DND-41 (cell line): ENCODE data around the gene AMOT.

ENCODE experiments used
- ATAC-seq: fragments of 200-7000 bp; cut with Tn5 transposase; 3 replicates; pipeline ENCODE4 v1.9.1; 2021; ENCODE audit warnings: low read depth; ENCODE audit not compliant: insufficient read depth
- DNase-seq: peaks from one replicate; pipeline ENCODE4 v3.0.0-alpha.2; 2020
- H2AFZ ChIP-seq: 2 replicates; pipeline ENCODE4 v1.6.0; 2012; ENCODE audit warnings: low read depth, low read length
- H3K27ac ChIP-seq: 2 replicates; pipeline ENCODE4 v1.5.1; 2012; ENCODE audit warnings: low read length, inconsistent platforms
- H3K27me3 ChIP-seq: fragments of 200-600 bp; sonication (generic); 2 replicates; pipeline ENCODE4 v1.6.0; 2012; ENCODE audit warnings: low read length, mild to moderate bottlenecking, inconsistent platforms; ENCODE audit not compliant: insufficient read depth, poor library complexity
- H3K36me3 ChIP-seq: 2 replicates; pipeline ENCODE4 v1.5.1; 2012; ENCODE audit warnings: low read length, inconsistent platforms; ENCODE audit not compliant: insufficient read depth
- H3K4me1 ChIP-seq: 2 replicates; pipeline ENCODE4 v1.5.1; 2012; ENCODE audit warnings: mild to moderate bottlenecking, low read length; ENCODE audit not compliant: insufficient read depth
- H3K4me2 ChIP-seq: 2 replicates; pipeline ENCODE4 v1.6.0; 2012; ENCODE audit warnings: mild to moderate bottlenecking, moderate library complexity, low read length, inconsistent platforms; ENCODE audit not compliant: insufficient read depth
- H3K4me3 ChIP-seq, 2 experiments: fragments of 200-600 bp in 1 of 2; shearing (Covaris generic) in 1 of 2; 2 replicates each; pipeline ENCODE4 v1.5.1; 2012 to 2016; ENCODE audit warnings: inconsistent platforms in 2 of 2, low read length in 2 of 2, mild to moderate bottlenecking in 2 of 2, low read depth in 1 of 2, moderate library complexity in 1 of 2
- H3K79me2 ChIP-seq: 2 replicates; pipeline ENCODE4 v1.6.0; 2012; ENCODE audit warnings: low read length, inconsistent platforms; ENCODE audit not compliant: insufficient read depth
- H3K9ac ChIP-seq: 2 replicates; pipeline ENCODE4 v1.6.0; 2012; ENCODE audit warnings: low read depth, mild to moderate bottlenecking, inconsistent platforms, low read length, moderate library complexity
- H3K9me3 ChIP-seq: 2 replicates; pipeline ENCODE4 v1.5.1; 2012; ENCODE audit warnings: low read length, moderate library complexity, mild to moderate bottlenecking, inconsistent platforms; ENCODE audit not compliant: insufficient read depth, severe bottlenecking
- H4K20me1 ChIP-seq: 2 replicates; pipeline ENCODE4 v1.6.0; 2012; ENCODE audit warnings: low read length; ENCODE audit not compliant: insufficient read depth
- CTCF ChIP-seq: IDR thresholded peaks from 2 replicates; pipeline ENCODE4 v1.5.1; 2012; ENCODE audit warnings: borderline replicate concordance, low read length, moderate library complexity, mild to moderate bottlenecking; ENCODE audit not compliant: poor library complexity, severe bottlenecking; ENCODE audit errors: extremely low read depth
- EZH2 ChIP-seq: IDR thresholded peaks from 3 replicates; pipeline ENCODE4 v1.6.1; 2012; ENCODE audit warnings: borderline replicate concordance, low read depth, mild to moderate bottlenecking, moderate library complexity, low read length, inconsistent platforms; ENCODE audit not compliant: severe bottlenecking

AMOT gene

DNA sequence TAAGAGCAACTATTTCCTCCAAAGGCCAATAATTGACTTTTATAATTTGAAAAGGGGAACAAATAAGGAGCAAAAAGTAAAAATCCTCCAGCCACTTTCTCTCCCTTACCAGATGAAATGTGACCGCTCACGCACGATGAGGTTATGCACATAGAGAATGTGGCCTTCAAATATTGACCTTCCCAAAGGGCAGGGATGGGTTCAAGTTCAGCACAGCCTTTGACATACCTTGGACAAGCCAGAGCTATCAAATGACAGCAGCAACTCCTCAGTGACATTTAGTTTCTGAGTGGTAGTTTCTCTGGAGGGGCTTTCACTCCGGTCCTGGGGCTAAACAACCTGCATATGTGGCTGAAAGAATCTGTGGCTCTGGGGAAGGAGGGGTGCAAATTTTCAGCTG lies 50.7 kb downstream of the AMOT start:
- Histone ChIP-seq H3K27ac (no peak overlapping the region), H2AFZ (no peak overlapping the region), H4K20me1 (no peaks in the 10 kb centered on the region), H3K79me2 (no peaks in the 10 kb centered on the region), H3K4me2 (no peak overlapping the region), H3K9ac (no peak overlapping the region), H3K4me1 (no peaks in the 10 kb centered on the region), H3K36me3 (peaks cover 4% of the 10 kb centered on the region; the same call in 1 of the 2 replicates), H3K9me3 (no peaks in the 10 kb centered on the region), H3K4me3 (no peak overlapping the region), H3K27me3 (no peaks in the 10 kb centered on the region)
- TF ChIP-seq CTCF (no peak), EZH2 (no peak)
- ATAC-seq (no peak), DNase-seq (no peak)

DNA sequence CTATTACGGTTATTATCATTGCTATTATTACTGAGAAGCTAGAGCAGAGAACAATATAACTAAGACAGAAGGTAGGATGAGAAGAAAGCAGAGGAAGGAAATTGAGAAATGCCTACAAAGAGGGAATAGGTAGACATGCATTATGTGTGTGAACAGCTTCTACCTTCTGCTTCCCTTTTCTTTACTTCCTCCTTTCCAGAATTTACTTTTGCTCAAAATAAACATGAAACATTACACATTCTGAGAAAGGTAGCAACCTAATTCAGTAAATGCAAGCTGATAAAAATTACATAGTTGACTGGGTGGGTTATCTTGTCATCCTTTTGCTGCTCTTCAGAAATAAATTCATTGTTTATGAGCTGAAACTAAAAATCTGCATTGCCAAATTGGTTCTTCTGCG lies 54.6 kb downstream of the AMOT start:
- TF ChIP-seq EZH2 (no peak), CTCF (no peak)
- Histone ChIP-seq H3K4me2 (no peak overlapping the region), H3K27me3 (no peaks in the 10 kb centered on the region), H3K79me2 (no peaks in the 10 kb centered on the region), H3K36me3 (peaks cover 6% of the 10 kb centered on the region; the same call in 1 of the 2 replicates), H3K9ac (no peak overlapping the region), H2AFZ (no peak overlapping the region), H3K9me3 (no peaks in the 10 kb centered on the region), H4K20me1 (no peaks in the 10 kb centered on the region), H3K4me3 (no peak overlapping the region), H3K4me1 (no peaks in the 10 kb centered on the region), H3K27ac (no peak overlapping the region)
- DNase-seq (no peak), ATAC-seq (no peak)

DNA sequence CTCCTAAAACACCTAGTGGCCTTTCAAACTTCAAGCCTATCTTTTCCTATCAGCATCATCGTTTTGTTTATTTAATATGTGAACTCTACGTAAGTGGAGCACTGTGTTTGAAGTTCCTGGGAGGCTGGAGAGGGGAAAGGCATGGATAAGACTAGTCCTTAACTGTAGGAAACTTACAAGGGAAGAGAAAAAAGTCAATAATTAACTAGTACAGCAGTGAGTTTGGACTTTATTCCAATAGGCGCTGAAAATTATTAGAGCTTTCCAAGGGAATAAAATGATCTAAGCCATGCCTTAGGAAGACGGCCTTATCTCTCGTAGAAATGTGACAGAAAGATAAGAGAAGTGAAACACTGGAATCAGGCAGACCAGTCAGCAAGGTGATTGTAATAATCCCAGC lies 55.3 kb downstream of the AMOT start:
- Histone ChIP-seq H3K79me2 (no peaks in the 10 kb centered on the region), H2AFZ (no peak overlapping the region), H3K4me1 (no peaks in the 10 kb centered on the region), H3K27ac (no peak overlapping the region), H3K9ac (no peak overlapping the region), H3K9me3 (no peaks in the 10 kb centered on the region), H3K4me3 (no peak overlapping the region), H3K27me3 (no peaks in the 10 kb centered on the region), H3K36me3 (peaks cover 2% of the 10 kb centered on the region; the same call in 1 of the 2 replicates), H4K20me1 (no peaks in the 10 kb centered on the region), H3K4me2 (no peak overlapping the region)
- DNase-seq (no peak), ATAC-seq (no peak)
- no peak for TF ChIP-seq CTCF

GRCh38 chrX:112784692-112785091 lies 55.9 kb downstream of the AMOT start:
- Histone ChIP-seq H3K79me2 (no peaks in the 10 kb centered on the region), H2AFZ (no peak overlapping the region), H3K9me3 (no peaks in the 10 kb centered on the region), H3K4me1 (no peaks in the 10 kb centered on the region), H3K27ac (no peak overlapping the region), H3K9ac (no peak overlapping the region), H3K4me3 (no peak overlapping the region), H3K36me3 (peaks cover 2% of the 10 kb centered on the region; the same call in 1 of the 2 replicates), H3K27me3 (no peaks in the 10 kb centered on the region), H4K20me1 (no peaks in the 10 kb centered on the region), H3K4me2 (no peak overlapping the region)
- no peak for DNase-seq
- TF ChIP-seq CTCF (no peak), EZH2 (no peak)
- ATAC-seq, result no peak
